Measurements from ENCODE around the gene SLX9.

DNA sequence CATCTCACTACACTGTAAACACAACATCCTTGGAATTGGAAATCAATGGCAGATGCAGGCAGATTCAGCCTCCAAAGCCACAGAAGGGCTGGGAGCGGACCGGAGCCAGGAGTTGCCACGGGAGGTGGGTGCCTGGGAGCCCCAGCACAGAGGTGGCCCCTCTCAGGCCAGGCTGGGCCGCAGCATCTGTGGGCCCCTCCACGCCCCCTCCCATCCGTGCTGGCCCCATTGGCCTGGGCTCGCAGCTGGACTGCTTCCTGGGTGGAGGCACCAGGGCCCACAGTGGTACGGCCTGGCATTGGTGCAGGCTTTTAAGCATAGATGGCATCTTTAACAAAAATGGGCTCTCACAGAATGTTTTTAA, 64.2 kb downstream of the SLX9 start:
- TF ChIP-seq, protein P1, sequence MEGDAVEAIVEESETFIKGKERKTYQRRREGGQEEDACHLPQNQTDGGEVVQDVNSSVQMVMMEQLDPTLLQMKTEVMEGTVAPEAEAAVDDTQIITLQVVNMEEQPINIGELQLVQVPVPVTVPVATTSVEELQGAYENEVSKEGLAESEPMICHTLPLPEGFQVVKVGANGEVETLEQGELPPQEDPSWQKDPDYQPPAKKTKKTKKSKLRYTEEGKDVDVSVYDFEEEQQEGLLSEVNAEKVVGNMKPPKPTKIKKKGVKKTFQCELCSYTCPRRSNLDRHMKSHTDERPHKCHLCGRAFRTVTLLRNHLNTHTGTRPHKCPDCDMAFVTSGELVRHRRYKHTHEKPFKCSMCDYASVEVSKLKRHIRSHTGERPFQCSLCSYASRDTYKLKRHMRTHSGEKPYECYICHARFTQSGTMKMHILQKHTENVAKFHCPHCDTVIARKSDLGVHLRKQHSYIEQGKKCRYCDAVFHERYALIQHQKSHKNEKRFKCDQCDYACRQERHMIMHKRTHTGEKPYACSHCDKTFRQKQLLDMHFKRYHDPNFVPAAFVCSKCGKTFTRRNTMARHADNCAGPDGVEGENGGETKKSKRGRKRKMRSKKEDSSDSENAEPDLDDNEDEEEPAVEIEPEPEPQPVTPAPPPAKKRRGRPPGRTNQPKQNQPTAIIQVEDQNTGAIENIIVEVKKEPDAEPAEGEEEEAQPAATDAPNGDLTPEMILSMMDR (IDR thresholded peaks at IDR 0.05): no peak
- TF ChIP-seq POLR2A (IDR thresholded peaks at IDR 0.05): no peak
